Peyer's patch (tissue), 4 donors: ENCODE results near the gene DAZAP2.

Experiments used
- POLR2A ChIP-seq, 2 donors: fragments of 450-650 bp; IDR thresholded peaks; one replicate each; pipeline ENCODE4 v1.5.1; 2017; ENCODE audit warnings: antibody characterized with exemption in 2 of 2, mild to moderate bottlenecking in 2 of 2, moderate library complexity in 2 of 2
- TF ChIP-seq, protein P1 (sequence below), 6 experiments: fragments of 450-650 bp in 4 of 6; fragments of 200-600 bp in 2 of 6; sonication (generic) in 1 of 6; IDR thresholded peaks; one replicate each; pipeline ENCODE4 v1.5.1; 2017 to 2019; ENCODE audit warnings: antibody characterized with exemption in 6 of 6, mild to moderate bottlenecking in 3 of 6, moderate library complexity in 1 of 6

DNA sequence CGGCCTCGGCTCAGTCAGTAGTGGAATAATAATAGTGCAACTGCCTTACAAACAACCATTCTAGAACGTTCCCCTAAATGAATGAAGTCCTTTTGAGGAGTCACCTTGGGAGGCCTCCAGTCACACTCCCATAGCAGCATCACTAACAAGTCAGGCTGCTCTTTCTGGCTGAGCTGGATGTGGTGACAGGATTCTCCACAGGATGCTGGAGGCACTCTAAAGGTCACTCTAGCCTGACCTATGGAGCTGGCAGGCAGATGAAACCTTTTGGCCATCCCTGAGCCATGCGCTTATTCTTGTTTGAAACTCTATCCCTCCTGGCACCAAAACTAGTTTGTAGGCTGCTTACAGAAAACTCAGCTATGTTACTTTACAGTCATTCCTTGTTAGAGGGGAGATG, 47.8 kb upstream of the DAZAP2 start:
- TF ChIP-seq, protein P1, sequence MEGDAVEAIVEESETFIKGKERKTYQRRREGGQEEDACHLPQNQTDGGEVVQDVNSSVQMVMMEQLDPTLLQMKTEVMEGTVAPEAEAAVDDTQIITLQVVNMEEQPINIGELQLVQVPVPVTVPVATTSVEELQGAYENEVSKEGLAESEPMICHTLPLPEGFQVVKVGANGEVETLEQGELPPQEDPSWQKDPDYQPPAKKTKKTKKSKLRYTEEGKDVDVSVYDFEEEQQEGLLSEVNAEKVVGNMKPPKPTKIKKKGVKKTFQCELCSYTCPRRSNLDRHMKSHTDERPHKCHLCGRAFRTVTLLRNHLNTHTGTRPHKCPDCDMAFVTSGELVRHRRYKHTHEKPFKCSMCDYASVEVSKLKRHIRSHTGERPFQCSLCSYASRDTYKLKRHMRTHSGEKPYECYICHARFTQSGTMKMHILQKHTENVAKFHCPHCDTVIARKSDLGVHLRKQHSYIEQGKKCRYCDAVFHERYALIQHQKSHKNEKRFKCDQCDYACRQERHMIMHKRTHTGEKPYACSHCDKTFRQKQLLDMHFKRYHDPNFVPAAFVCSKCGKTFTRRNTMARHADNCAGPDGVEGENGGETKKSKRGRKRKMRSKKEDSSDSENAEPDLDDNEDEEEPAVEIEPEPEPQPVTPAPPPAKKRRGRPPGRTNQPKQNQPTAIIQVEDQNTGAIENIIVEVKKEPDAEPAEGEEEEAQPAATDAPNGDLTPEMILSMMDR (IDR thresholded peaks at IDR 0.05) = no peak
- TF ChIP-seq POLR2A (IDR thresholded peaks at IDR 0.05) = no peak
